Karpas-422 (cell line): Measurements from ENCODE around the gene RFX6. TPM values are rescaled to one million over a fixed set of nuclear protein-coding genes. Genes with fewer than 3 reads are reported as not detected.

Experiments used
- DNase-seq: peaks from one replicate; pipeline ENCODE4 v3.0.0-alpha.2; 2015
- H2AFZ ChIP-seq: fragments of 200-600 bp; sonication (generic); 2 replicates; pipeline ENCODE4 v1.6.1; 2014; ENCODE audit warnings: antibody characterized with exemption, low read length, mixed read lengths
- H3K27ac ChIP-seq: fragments of 200-600 bp; sonication (generic); 2 replicates; pipeline ENCODE4 v1.5.1; 2014; ENCODE audit warnings: mild to moderate bottlenecking, low read length, moderate library complexity
- H3K27me3 ChIP-seq: fragments of 200-600 bp; sonication (generic); 2 replicates; pipeline ENCODE4 v1.6.1; 2014; ENCODE audit warnings: low read length, mixed read lengths
- H3K36me3 ChIP-seq: fragments of 200-600 bp; sonication (generic); 2 replicates; pipeline ENCODE4 v1.6.1; 2014; ENCODE audit warnings: low read length, mixed read lengths; ENCODE audit not compliant: insufficient read depth
- H3K4me1 ChIP-seq: fragments of 200-600 bp; sonication (generic); 2 replicates; pipeline ENCODE4 v1.6.1; 2014; ENCODE audit warnings: mild to moderate bottlenecking, low read length, mixed read lengths
- H3K4me2 ChIP-seq: fragments of 200-600 bp; sonication (generic); 2 replicates; pipeline ENCODE4 v1.6.1; 2014; ENCODE audit warnings: low read length, low read depth, mild to moderate bottlenecking; ENCODE audit not compliant: poor library complexity, severe bottlenecking
- H3K4me3 ChIP-seq: fragments of 200-600 bp; sonication (generic); 2 replicates; pipeline ENCODE4 v1.5.1; 2014; ENCODE audit warnings: mild to moderate bottlenecking, antibody characterized with exemption, low read length, mixed read lengths
- H3K79me2 ChIP-seq: fragments of 200-600 bp; sonication (generic); 2 replicates; pipeline ENCODE4 v1.6.1; 2014; ENCODE audit warnings: mild to moderate bottlenecking, low read length, mixed read lengths
- H3K9ac ChIP-seq: fragments of 200-600 bp; sonication (generic); 2 replicates; pipeline ENCODE4 v1.6.0; 2014; ENCODE audit warnings: low read length
- H3K9me2 ChIP-seq: fragments of 200-600 bp; sonication (generic), shearing (Covaris generic); replicated peaks from 2 replicates; pipeline ENCODE4 v1.6.0; 2014; ENCODE audit warnings: mild to moderate bottlenecking, low read length, moderate library complexity; ENCODE audit not compliant: insufficient read depth
- H3K9me3 ChIP-seq: fragments of 300-700, 200-600 bp; sonication (generic); 2 replicates; pipeline ENCODE4 v1.6.1; 2014; ENCODE audit warnings: low read length, mixed read lengths
- H4K20me1 ChIP-seq: fragments of 200-600 bp; sonication (generic); 2 replicates; pipeline ENCODE4 v1.6.1; 2014; ENCODE audit warnings: mild to moderate bottlenecking, antibody characterized with exemption, low read length, low read depth; ENCODE audit not compliant: insufficient read depth
- total RNA-seq: library from RNA; depleted of rRNA; stranded (reverse); fragments of >200 nt; shearing (Covaris generic); gene quantifications from 2 replicates; pipeline ENCODE4 v1.2.3, GENCODE V29; 2014; ENCODE audit warnings: low replicate concordance

RFX6 gene
- total RNA-seq, 1 experiment from 2014 or later, result not detected

GRCh38 chr6:116941727-116942126 is 64.7 kb downstream of the RFX6 start:
- H3K27me3 ChIP-seq, result no peaks in the 10 kb centered on the region
- no peak for DNase-seq
- H3K4me2 ChIP-seq, result no peak overlapping the region
- no peaks in the 10 kb centered on the region for H3K36me3 ChIP-seq
- no peaks in the 10 kb centered on the region for H3K79me2 ChIP-seq
- no peak overlapping the region for H3K9ac ChIP-seq
- no peaks in the 10 kb centered on the region for H3K4me1 ChIP-seq
- H4K20me1 ChIP-seq, result no peaks in the 10 kb centered on the region
- no peak overlapping the region for H3K4me3 ChIP-seq
- H3K9me2 ChIP-seq, result no peaks in the 10 kb centered on the region
- no peak overlapping the region for H3K27ac ChIP-seq
- H2AFZ ChIP-seq, result no peak overlapping the region
- H3K9me3 ChIP-seq, result no peaks in the 10 kb centered on the region

GRCh38 chr6:116945809-116946208 is 68.8 kb downstream of the RFX6 start:
- H3K4me1 ChIP-seq, result no peaks in the 10 kb centered on the region
- no peaks in the 10 kb centered on the region for H3K36me3 ChIP-seq
- no peaks in the 10 kb centered on the region for H4K20me1 ChIP-seq
- no peak overlapping the region for H3K27ac ChIP-seq
- H3K9me2 ChIP-seq, result no peaks in the 10 kb centered on the region
- no peaks in the 10 kb centered on the region for H3K9me3 ChIP-seq
- H3K27me3 ChIP-seq, result no peaks in the 10 kb centered on the region
- H3K79me2 ChIP-seq, result no peaks in the 10 kb centered on the region
- no peak overlapping the region for H2AFZ ChIP-seq
- no peak overlapping the region for H3K9ac ChIP-seq
- no peak for DNase-seq
- no peak overlapping the region for H3K4me2 ChIP-seq
- no peak overlapping the region for H3K4me3 ChIP-seq

- Histone ChIP-seq H3K27ac (no peak overlapping the region), H3K9ac (no peak overlapping the region), H3K36me3 (no peaks in the 10 kb centered on the region), H3K9me2 (no peaks in the 10 kb centered on the region), H4K20me1 (no peaks in the 10 kb centered on the region), H3K9me3 (no peaks in the 10 kb centered on the region), H3K79me2 (no peaks in the 10 kb centered on the region), H3K4me2 (no peak overlapping the region), H3K4me1 (no peaks in the 10 kb centered on the region), H3K4me3 (no peak overlapping the region), H2AFZ (no peak overlapping the region), H3K27me3 (no peaks in the 10 kb centered on the region)
- DNase-seq, result no peak
Measured at GRCh38 chr6:116948533-116949304, 71.7 kb downstream of the RFX6 start.

- H3K27ac ChIP-seq, result no peak overlapping the region
- H3K36me3 ChIP-seq, result no peaks in the 10 kb centered on the region
Measured at GRCh38 chr6:116949964-116950363, 72.9 kb downstream of the RFX6 start.

GRCh38 chr6:116954335-116954734 is 77.3 kb downstream of the RFX6 start:
- no peaks in the 10 kb centered on the region for H3K4me1 ChIP-seq
- H3K4me2 ChIP-seq, result no peak overlapping the region
- H3K9me3 ChIP-seq, result no peaks in the 10 kb centered on the region

More at GRCh38 chr6:116949964-116950363, 72.9 kb downstream of the RFX6 start:
- Histone ChIP-seq H3K4me2 (no peak overlapping the region), H3K27me3 (no peaks in the 10 kb centered on the region), H3K4me3 (no peak overlapping the region), H3K79me2 (no peaks in the 10 kb centered on the region), H3K9ac (no peak overlapping the region), H4K20me1 (no peaks in the 10 kb centered on the region), H3K9me3 (no peaks in the 10 kb centered on the region), H3K4me1 (no peaks in the 10 kb centered on the region), H2AFZ (no peak overlapping the region), H3K9me2 (no peaks in the 10 kb centered on the region)
- DNase-seq, result no peak

GRCh38 chr6:116954938-116955337 is 77.9 kb downstream of the RFX6 start:
- Histone ChIP-seq H2AFZ (no peak overlapping the region), H3K27ac (no peak overlapping the region), H4K20me1 (no peaks in the 10 kb centered on the region), H3K9ac (no peak overlapping the region), H3K27me3 (no peaks in the 10 kb centered on the region), H3K4me3 (no peak overlapping the region), H3K79me2 (no peaks in the 10 kb centered on the region), H3K9me2 (no peaks in the 10 kb centered on the region), H3K4me1 (no peaks in the 10 kb centered on the region), H3K36me3 (no peaks in the 10 kb centered on the region), H3K9me3 (no peaks in the 10 kb centered on the region), H3K4me2 (no peak overlapping the region)
- DNase-seq, result no peak

More at GRCh38 chr6:116954335-116954734, 77.3 kb downstream of the RFX6 start:
- no peak for DNase-seq
- H2AFZ ChIP-seq, result no peak overlapping the region
- no peaks in the 10 kb centered on the region for H3K79me2 ChIP-seq
- no peaks in the 10 kb centered on the region for H3K9me2 ChIP-seq
- no peaks in the 10 kb centered on the region for H3K36me3 ChIP-seq
- H3K4me3 ChIP-seq, result no peak overlapping the region
- H4K20me1 ChIP-seq, result no peaks in the 10 kb centered on the region
- H3K27me3 ChIP-seq, result no peaks in the 10 kb centered on the region
- no peak overlapping the region for H3K9ac ChIP-seq
- H3K27ac ChIP-seq, result no peak overlapping the region

- H3K9me3 ChIP-seq, result no peaks in the 10 kb centered on the region
- no peak overlapping the region for H3K4me2 ChIP-seq
- no peak overlapping the region for H3K27ac ChIP-seq
- no peaks in the 10 kb centered on the region for H3K4me1 ChIP-seq
- H3K27me3 ChIP-seq, result no peaks in the 10 kb centered on the region
- no peaks in the 10 kb centered on the region for H4K20me1 ChIP-seq
- no peaks in the 10 kb centered on the region for H3K36me3 ChIP-seq
- no peak for DNase-seq
- no peaks in the 10 kb centered on the region for H3K79me2 ChIP-seq
- no peak overlapping the region for H2AFZ ChIP-seq
- H3K4me3 ChIP-seq, result no peak overlapping the region
- no peaks in the 10 kb centered on the region for H3K9me2 ChIP-seq
- H3K9ac ChIP-seq, result no peak overlapping the region
Measured at GRCh38 chr6:116955773-116956172, 78.7 kb downstream of the RFX6 start.

GRCh38 chr6:116963972-116964371 is 86.9 kb downstream of the RFX6 start:
- H3K9me2 ChIP-seq, result no peaks in the 10 kb centered on the region

More at GRCh38 chr6:116963972-116964371, 86.9 kb downstream of the RFX6 start:
- H3K4me2 ChIP-seq, result no peak overlapping the region
- H4K20me1 ChIP-seq, result no peaks in the 10 kb centered on the region
- H3K27me3 ChIP-seq, result no peaks in the 10 kb centered on the region
- no peak overlapping the region for H3K27ac ChIP-seq
- no peak overlapping the region for H3K9ac ChIP-seq
- H2AFZ ChIP-seq, result no peak overlapping the region
- no peaks in the 10 kb centered on the region for H3K4me1 ChIP-seq
- H3K36me3 ChIP-seq, result no peaks in the 10 kb centered on the region
- H3K79me2 ChIP-seq, result no peaks in the 10 kb centered on the region
- H3K4me3 ChIP-seq, result no peak overlapping the region
- DNase-seq, result no peak
- no peaks in the 10 kb centered on the region for H3K9me3 ChIP-seq
